ENCODE results near the gene FADS1.
A peak's percentile ranks its signal among the peaks of the same experiment; 100 is the strongest.

The FADS1 gene

GRCh38 chr11:61791737-61792309 is 25.0 kb downstream of the FADS1 start:
- Histone ChIP-seq H3K27me3 (no peaks in the 10 kb centered on the region), H3K9me3 (no peaks in the 10 kb centered on the region), H3K27ac (peak overlapping the region; percentile 94), H3K36me3 (peaks cover 36% of the 10 kb centered on the region), H3K4me3 (ENCODE audit: low read depth in 1 of 2, low read length in 1 of 2) (peak overlapping the region; percentile 73 to 89), H3K4me1 (ENCODE audit: control insufficient read depth in 1 of 2, insufficient read depth in 1 of 2, low read depth in 1 of 2, low read length in 1 of 2) (peaks cover 15 to 18% of the 10 kb centered on the region in 2 experiments)
- TF ChIP-seq, protein P1, sequence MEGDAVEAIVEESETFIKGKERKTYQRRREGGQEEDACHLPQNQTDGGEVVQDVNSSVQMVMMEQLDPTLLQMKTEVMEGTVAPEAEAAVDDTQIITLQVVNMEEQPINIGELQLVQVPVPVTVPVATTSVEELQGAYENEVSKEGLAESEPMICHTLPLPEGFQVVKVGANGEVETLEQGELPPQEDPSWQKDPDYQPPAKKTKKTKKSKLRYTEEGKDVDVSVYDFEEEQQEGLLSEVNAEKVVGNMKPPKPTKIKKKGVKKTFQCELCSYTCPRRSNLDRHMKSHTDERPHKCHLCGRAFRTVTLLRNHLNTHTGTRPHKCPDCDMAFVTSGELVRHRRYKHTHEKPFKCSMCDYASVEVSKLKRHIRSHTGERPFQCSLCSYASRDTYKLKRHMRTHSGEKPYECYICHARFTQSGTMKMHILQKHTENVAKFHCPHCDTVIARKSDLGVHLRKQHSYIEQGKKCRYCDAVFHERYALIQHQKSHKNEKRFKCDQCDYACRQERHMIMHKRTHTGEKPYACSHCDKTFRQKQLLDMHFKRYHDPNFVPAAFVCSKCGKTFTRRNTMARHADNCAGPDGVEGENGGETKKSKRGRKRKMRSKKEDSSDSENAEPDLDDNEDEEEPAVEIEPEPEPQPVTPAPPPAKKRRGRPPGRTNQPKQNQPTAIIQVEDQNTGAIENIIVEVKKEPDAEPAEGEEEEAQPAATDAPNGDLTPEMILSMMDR (IDR thresholded peaks at IDR 0.05) = no peak

DNA sequence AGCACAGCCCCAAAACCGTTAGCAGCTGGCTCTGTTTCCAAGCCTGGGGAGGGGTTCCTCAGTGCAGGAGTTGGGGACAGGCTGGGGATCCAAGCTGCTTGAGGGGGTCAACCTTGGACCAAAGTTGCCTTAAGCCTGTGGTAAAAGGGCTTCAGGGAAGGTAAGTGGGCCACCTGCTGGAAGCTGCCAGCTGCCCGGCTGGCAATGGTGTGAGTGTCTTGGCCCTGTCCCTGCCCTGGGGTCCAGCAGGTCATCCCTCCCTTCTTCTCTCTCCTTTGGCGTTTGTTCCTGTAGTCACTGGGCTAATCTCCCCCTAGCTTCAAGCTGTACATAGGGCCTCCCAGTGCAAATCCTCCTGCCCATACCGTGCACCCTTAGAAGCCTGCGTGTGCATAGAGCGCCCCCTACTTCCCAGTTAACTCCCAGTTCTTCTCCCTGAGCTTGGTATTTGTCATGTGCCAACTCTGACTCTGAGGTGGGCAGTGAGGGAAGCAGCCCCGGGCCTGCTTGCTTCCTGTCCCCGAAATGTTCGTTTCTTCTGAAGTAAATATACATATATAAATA is 28.8 kb downstream of the FADS1 start:
- Histone ChIP-seq H3K27ac (no peak overlapping the region), H3K27me3 (no peaks in the 10 kb centered on the region), H3K4me1 (ENCODE audit: control insufficient read depth in 1 of 2, insufficient read depth in 1 of 2, low read depth in 1 of 2, low read length in 1 of 2) (peaks cover 7 to 9% of the 10 kb centered on the region in 2 experiments), H3K4me3 (ENCODE audit: low read depth in 1 of 2, low read length in 1 of 2) (no peak overlapping the region), H3K9me3 (no peaks in the 10 kb centered on the region), H3K36me3 (peaks cover 74% of the 10 kb centered on the region)
- TF ChIP-seq, protein P1 (IDR thresholded peaks at IDR 0.05) = no peak

GRCh38 chr11:61785837-61786402 is 30.9 kb downstream of the FADS1 start:
- no peaks in the 10 kb centered on the region for H3K9me3 ChIP-seq
- TF ChIP-seq, protein P1 (IDR thresholded peaks at IDR 0.05) = no peak
- peaks cover 76% of the 10 kb centered on the region for H3K36me3 ChIP-seq
- H3K27me3 ChIP-seq = no peaks in the 10 kb centered on the region
- H3K27ac ChIP-seq = no peak overlapping the region
- no peaks in the 10 kb centered on the region for H3K4me1 ChIP-seq (ENCODE audit: control insufficient read depth in 1 of 2, insufficient read depth in 1 of 2, low read depth in 1 of 2, low read length in 1 of 2)
- H3K4me3 ChIP-seq (ENCODE audit: low read depth in 1 of 2, low read length in 1 of 2) = no peak overlapping the region

GRCh38 chr11:61784506-61784805 is 32.3 kb downstream of the FADS1 start:
- TF ChIP-seq, protein P1 (IDR thresholded peaks at IDR 0.05) = no peak
- Histone ChIP-seq H3K36me3 (peaks cover 67% of the 10 kb centered on the region), H3K27ac (no peak overlapping the region), H3K4me1 (ENCODE audit: control insufficient read depth in 1 of 2, insufficient read depth in 1 of 2, low read depth in 1 of 2, low read length in 1 of 2) (no peaks in the 10 kb centered on the region), H3K9me3 (no peaks in the 10 kb centered on the region), H3K27me3 (no peaks in the 10 kb centered on the region), H3K4me3 (ENCODE audit: low read depth in 1 of 2, low read length in 1 of 2) (no peak overlapping the region)

DNA sequence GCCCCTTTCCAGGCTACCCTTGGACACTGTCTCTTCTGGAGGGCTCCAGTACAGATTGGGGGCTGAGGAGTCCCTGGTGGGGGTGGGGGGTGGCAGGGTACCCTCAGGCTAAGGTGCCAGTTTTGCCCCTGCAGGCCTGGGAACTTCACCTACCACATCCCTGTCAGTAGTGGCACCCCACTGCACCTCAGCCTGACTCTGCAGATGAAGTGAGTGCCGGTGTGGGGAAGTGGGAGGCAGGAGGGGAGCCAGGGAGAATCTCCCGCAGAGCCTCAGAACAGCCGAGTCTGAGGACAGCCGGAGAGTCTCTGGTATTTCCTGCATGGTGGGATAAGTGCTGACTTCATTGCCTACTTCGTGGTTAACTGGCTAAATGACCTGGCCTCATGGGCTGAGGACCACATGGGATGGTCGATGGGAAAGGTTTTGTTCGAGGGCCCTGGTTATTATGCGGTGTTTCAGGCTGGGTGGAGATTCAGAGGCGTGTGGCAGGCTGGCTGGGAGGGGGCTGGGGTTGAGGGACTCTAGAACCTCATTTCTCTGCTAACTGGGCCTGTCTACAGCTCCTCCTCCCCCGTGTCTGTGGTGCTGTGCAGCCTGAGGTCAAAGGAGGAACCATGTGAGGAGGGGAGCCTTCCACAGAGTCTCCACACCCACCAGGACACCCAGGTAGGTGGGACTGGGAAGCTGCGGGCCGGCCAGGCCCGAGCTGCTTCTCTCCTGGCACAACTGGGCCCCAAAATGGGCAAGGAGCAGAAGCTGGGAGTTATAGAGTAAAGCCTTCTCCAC is 32.9 kb downstream of the FADS1 start:
- Histone ChIP-seq H3K27ac (no peak overlapping the region), H3K9me3 (no peaks in the 10 kb centered on the region), H3K4me1 (ENCODE audit: control insufficient read depth in 1 of 2, insufficient read depth in 1 of 2, low read depth in 1 of 2, low read length in 1 of 2) (no peaks in the 10 kb centered on the region), H3K4me3 (ENCODE audit: low read depth in 1 of 2, low read length in 1 of 2) (no peak overlapping the region), H3K36me3 (peaks cover 61% of the 10 kb centered on the region), H3K27me3 (no peaks in the 10 kb centered on the region)
- TF ChIP-seq, protein P1 (IDR thresholded peaks at IDR 0.05) = no peak
